ENCODE data around the gene ANXA3.

- TF ChIP-seq EZH2 (IDR thresholded peaks at IDR 0.05; ENCODE audit: borderline replicate concordance, low read depth, low read length, poor library complexity, severe bottlenecking): no peak
- TF ChIP-seq CTCF (conservative IDR thresholded peaks at IDR 0.05; ENCODE audit: low read depth, low read length): no peak
These were observed 49.4 kb downstream of the ANXA3 start for GRCh38 chr4:78601013-78601412.

Measured in A673 (cell line).